ENCODE results near the gene SKOR1. TPM values are rescaled to one million over a fixed set of nuclear protein-coding genes. Genes with fewer than 3 reads are reported as not detected.

SKOR1 gene
- total RNA-seq, 2 donors from 2014 or later = 0.78 to 3.5 TPM

DNA sequence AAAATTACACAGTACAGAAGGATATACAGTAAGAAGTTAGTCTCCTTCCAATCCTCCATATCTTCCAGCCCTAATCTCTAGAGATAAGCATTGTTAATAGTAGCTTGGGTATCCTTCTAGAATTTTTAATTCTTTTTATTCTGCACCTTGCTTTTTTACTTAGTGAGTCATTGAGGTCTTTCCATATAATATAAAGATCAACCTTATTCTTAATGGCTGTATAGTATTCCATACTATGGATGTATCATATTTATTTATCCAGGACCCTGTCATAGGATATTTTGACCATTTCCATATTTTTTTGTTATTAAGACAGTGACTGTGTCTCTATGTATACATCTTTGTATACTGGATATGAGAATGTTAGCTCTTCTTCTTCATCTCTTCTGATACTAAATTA lies 36.3 kb upstream of the SKOR1 start:
- no peaks in the 10 kb centered on the region for H3K9me3 ChIP-seq
- H3K36me3 ChIP-seq = no peaks in the 10 kb centered on the region
- no peak for ATAC-seq (ENCODE audit: insufficient number of reproducible peaks, low FRiP score, low read depth)
- H3K27me3 ChIP-seq (replicated peaks; ENCODE audit: insufficient read depth) = no peaks in the 10 kb centered on the region
- DNase-seq (ENCODE audit: low spot score) = no peak
- TF ChIP-seq, protein P1, sequence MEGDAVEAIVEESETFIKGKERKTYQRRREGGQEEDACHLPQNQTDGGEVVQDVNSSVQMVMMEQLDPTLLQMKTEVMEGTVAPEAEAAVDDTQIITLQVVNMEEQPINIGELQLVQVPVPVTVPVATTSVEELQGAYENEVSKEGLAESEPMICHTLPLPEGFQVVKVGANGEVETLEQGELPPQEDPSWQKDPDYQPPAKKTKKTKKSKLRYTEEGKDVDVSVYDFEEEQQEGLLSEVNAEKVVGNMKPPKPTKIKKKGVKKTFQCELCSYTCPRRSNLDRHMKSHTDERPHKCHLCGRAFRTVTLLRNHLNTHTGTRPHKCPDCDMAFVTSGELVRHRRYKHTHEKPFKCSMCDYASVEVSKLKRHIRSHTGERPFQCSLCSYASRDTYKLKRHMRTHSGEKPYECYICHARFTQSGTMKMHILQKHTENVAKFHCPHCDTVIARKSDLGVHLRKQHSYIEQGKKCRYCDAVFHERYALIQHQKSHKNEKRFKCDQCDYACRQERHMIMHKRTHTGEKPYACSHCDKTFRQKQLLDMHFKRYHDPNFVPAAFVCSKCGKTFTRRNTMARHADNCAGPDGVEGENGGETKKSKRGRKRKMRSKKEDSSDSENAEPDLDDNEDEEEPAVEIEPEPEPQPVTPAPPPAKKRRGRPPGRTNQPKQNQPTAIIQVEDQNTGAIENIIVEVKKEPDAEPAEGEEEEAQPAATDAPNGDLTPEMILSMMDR (IDR thresholded peaks at IDR 0.05) = no peak
- H3K4me1 ChIP-seq (ENCODE audit: control insufficient read depth in 1 of 2, low read depth in 2 of 2) = no peaks in the 10 kb centered on the region
- no peak overlapping the region for H3K4me3 ChIP-seq
- H3K27ac ChIP-seq = no peak overlapping the region

DNA sequence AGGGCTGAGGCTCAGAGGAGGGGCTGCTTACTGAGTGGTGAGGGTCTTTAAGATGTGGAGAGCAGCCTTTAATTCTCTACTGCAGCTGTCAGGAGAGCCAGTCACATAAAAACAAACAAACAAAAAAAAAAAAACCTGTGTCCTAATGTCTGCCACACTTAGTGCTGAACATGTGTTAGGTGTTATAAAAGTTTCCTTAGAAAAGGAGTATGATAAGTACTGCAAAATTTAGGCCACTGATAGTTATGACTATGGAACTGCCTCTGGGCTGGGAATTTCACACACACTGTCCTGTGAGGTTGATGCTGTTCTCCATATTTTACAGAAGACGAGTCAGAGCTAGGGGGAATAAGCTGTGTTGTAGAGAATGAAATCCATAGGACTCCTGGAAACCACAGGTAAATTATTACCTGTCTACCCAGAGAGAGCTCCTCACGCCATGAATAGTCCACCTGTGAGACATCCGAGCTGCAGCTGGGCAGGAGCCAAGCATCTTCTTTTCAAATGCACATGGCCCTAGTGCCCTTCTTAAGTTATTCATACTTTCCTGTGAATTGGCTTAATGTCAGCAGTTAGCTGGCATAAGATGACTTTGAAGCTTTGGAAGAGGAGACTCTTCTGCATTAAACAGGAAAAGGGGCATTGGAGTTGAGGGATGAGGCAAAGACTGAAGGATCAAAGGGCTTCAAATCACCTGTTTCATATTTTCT lies 34.5 kb upstream of the SKOR1 start:
- Histone ChIP-seq H3K27me3 (replicated peaks; ENCODE audit: insufficient read depth) (no peaks in the 10 kb centered on the region), H3K27ac (no peak overlapping the region), H3K4me3 (no peak overlapping the region), H3K36me3 (no peaks in the 10 kb centered on the region), H3K4me1 (ENCODE audit: control insufficient read depth in 1 of 2, low read depth in 2 of 2) (no peaks in the 10 kb centered on the region), H3K9me3 (peaks cover 5% of the 10 kb centered on the region)
- TF ChIP-seq, protein P1 (IDR thresholded peaks at IDR 0.05) = no peak
- no peak for ATAC-seq (ENCODE audit: insufficient number of reproducible peaks, low FRiP score, low read depth)
- DNase-seq (ENCODE audit: low spot score) = no peak

DNA sequence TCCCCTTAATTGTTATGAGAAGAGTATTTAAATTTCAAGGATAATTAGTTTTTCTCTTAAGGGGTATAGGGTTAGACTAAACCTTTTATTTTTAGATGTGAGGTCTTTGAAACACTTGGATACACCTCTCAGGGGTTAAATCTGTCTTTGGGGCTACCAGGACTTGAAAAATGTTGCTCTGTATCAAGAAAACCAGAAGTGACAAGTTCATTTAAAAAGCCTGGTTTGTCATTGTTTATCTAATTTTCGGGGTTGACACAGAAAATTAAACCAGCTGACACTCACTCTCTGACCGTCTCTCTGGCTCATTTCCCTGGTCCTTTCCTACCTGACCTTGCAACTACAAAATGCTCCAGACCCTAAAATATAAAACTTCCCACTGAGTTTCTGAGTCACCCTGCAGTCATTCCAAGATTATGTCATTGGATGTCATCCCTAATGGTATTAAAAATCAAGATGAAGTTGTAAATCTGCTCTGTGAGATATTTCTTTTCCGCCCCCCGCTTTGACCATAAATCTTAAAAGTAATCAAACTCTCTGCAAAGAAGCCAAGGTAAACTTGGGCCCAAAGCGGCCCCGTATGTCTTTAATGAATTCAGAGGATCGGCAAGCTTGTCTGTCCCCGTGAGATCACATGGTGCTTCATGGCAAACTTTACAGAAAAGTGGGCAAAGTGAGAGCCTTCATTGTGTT lies 32.9 kb upstream of the SKOR1 start:
- Histone ChIP-seq H3K36me3 (no peaks in the 10 kb centered on the region), H3K27me3 (replicated peaks; ENCODE audit: insufficient read depth) (no peaks in the 10 kb centered on the region), H3K27ac (no peak overlapping the region), H3K4me3 (no peak overlapping the region), H3K4me1 (ENCODE audit: control insufficient read depth in 1 of 2, low read depth in 2 of 2) (no peaks in the 10 kb centered on the region), H3K9me3 (peaks cover 5% of the 10 kb centered on the region)
- TF ChIP-seq, protein P1 (IDR thresholded peaks at IDR 0.05) = no peak
- ATAC-seq (ENCODE audit: insufficient number of reproducible peaks, low FRiP score, low read depth) (no peak), DNase-seq (ENCODE audit: low spot score) (no peak)

DNA sequence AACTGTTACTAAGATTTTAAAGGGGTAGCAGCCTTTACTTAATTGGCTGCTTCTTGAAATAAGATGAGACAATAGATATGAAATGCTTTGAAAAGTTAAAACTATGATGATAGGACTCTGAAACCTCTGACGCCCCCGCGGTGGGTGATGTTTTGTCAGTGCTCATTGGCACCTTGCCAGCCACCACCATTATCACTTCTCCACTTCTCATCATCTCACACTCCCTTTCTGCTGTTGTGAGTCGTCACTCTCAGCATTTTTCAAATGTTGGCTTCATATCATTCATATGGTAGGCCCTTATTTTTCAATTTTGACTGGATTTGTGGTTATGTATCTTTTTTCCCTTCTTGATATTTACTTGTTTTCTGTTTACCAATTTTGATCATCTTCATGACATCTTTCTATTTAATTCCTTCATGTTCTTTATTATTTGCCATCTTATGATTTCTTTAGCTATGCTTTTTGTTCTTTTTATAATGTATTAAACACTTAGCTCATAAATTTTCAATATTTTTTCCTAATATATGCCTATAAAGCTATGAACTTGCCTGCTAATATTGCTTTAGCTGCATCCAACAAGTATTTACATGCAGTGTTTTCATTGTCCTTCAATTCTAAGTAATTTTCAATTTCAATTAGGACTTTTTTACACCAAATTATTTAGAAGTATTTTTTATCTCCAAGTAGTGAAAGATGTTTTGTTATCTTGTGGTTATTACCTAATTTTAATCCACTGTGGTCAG lies 30.3 kb upstream of the SKOR1 start:
- peaks cover 5% of the 10 kb centered on the region for H3K9me3 ChIP-seq
- no peaks in the 10 kb centered on the region for H3K4me1 ChIP-seq (ENCODE audit: control insufficient read depth in 1 of 2, low read depth in 2 of 2)
- H3K27ac ChIP-seq = no peak overlapping the region
- H3K4me3 ChIP-seq = no peak overlapping the region
- H3K36me3 ChIP-seq = no peaks in the 10 kb centered on the region
- DNase-seq (ENCODE audit: low spot score) = no peak
- TF ChIP-seq, protein P1 (IDR thresholded peaks at IDR 0.05) = no peak
- H3K27me3 ChIP-seq (replicated peaks; ENCODE audit: insufficient read depth) = no peaks in the 10 kb centered on the region
- no peak for ATAC-seq (ENCODE audit: insufficient number of reproducible peaks, low FRiP score, low read depth)

Data from thoracic aorta (tissue), 2 donors.